Adrenal gland (tissue), 19 donors: ENCODE measurements around the gene JAKMIP2. TPM values are rescaled to one million over a fixed set of nuclear protein-coding genes. Genes with fewer than 3 reads are reported as not detected.
"Not testable (repeated sequence)": the region's sequence is repeated elsewhere in the genome, so short reads cannot be mapped to it uniquely, and the experiment has no call there.

Experiments
- DNase-seq, 7 donors: peaks; one replicate each; pipeline ENCODE4 v3.0.0-alpha.2; 2019 to 2020
- H3K27ac ChIP-seq, 5 donors: fragments of 200-600 bp; sonication (generic) in 4 of 5; 1 replicate in 3 of 5; 2 replicates in 2 of 5; pipeline versions ENCODE4 v1.5.1 to v1.8.0; 2016 to 2020; ENCODE audit warnings: mild to moderate bottlenecking in 1 of 5
- H3K27me3 ChIP-seq: fragments of 200-600 bp; 2 replicates; pipeline ENCODE4 v1.8.0; 2021
- H3K36me3 ChIP-seq, 2 donors: fragments of 200-600 bp; replicated peaks in 1 of 2; 1 replicate in 1 of 2; 2 replicates in 1 of 2; pipeline versions ENCODE4 v1.5.1 to v1.8.0; 2018 to 2022
- H3K4me1 ChIP-seq, 2 donors: fragments of 200-600 bp; replicated peaks in 1 of 2; 1 replicate in 1 of 2; 2 replicates in 1 of 2; pipeline versions ENCODE4 v1.5.1 to v1.8.0; 2018 to 2021
- H3K4me3 ChIP-seq, 4 donors: fragments of 200-600 bp; sonication (generic) in 3 of 4; one replicate each; pipeline ENCODE4 v1.5.1; 2016 to 2018
- H3K9me3 ChIP-seq, 3 donors: fragments of 200-600 bp; sonication (generic) in 1 of 3; replicated peaks in 1 of 3; 1 replicate in 2 of 3; 2 replicates in 1 of 3; pipeline versions ENCODE4 v1.5.1 to v1.8.0; 2016 to 2021
- CTCF ChIP-seq, 6 experiments: fragments of 450-650 bp in 4 of 6; fragments of 200-600 bp in 2 of 6; sonication (generic) in 1 of 6; IDR thresholded peaks; 1 replicate in 5 of 6; 2 replicates in 1 of 6; pipeline versions ENCODE4 v1.5.1 to v1.8.0; 2016 to 2021; ENCODE audit warnings: antibody characterized with exemption in 6 of 6, mild to moderate bottlenecking in 2 of 6, moderate library complexity in 1 of 6
- POLR2A ChIP-seq, 2 donors: fragments of 450-650 bp; IDR thresholded peaks; one replicate each; pipeline ENCODE4 v1.6.1; 2017; ENCODE audit warnings: antibody characterized with exemption in 2 of 2, mild to moderate bottlenecking in 2 of 2, moderate library complexity in 1 of 2
- WGBS, 4 donors: extraction: QIAGEN DNeasy Blood & Tissue Kit in 2 of 4; methylation state at CpG; one replicate each; pipeline versions ENCODE4 v1.1.5 to v1.1.7; 2013 to 2017; 5-methylcytosine and 5-hydroxymethylcytosine counted together
- intact Hi-C, 2 donors: fragments of 100-400 bp; cut with DNase I; formaldehyde crosslinking; loops; one replicate each; pipeline versions ENCODE4 v1.14.1 to v1.15.0; 2022 to 2023
- long read RNA-seq, 10 donors: library from polyadenylated mRNA in 3 of 10; unstranded in 2 of 10; stranded (forward) in 1 of 10; transcript quantifications; one replicate each; pipeline ENCODE4 v2.0.0 and lab custom pipeline, GENCODE V29; 2021 to 2026
- polyA plus RNA-seq, 3 donors: library from polyadenylated mRNA; stranded (reverse); fragments of 200-250 nt in 2 of 3; fragments of 350-450 nt in 1 of 3; fragmentation: Illumina TruSeq in 1 of 3; extraction: RNeasy Lipid Tissue Mini Kit (QIAGEN cat#74804) in 1 of 3; gene quantifications; one replicate each; pipeline ENCODE4 v1.2.3, GENCODE V29; 2013 to 2014
- total RNA-seq, 9 donors: library from RNA; depleted of rRNA in 4 of 9; stranded (reverse); fragments of >200 nt in 4 of 9; fragments of 120-200 nt in 1 of 9; fragmentation: NEBNext Ultra II Directional in 1 of 9; extraction: Animal tissue kit (Norgen Biotek cat#: 25700) in 1 of 9; gene quantifications; one replicate each; pipeline versions ENCODE4 v1.1.0 to v1.2.4, GENCODE V29; 2013 to 2023
- donor health status: healthy with polysubstance abuse.
- donor health status: Bipolar disorder and iron deficiency.
- donor health status: DM: yes; HTN: yes; CAD: no.
- donor health status: DM: no; HTN: no; CAD: no.
- donor health status: DM: no; HTN: no; CAD: no.
- donor health status: DM: yes; HTN: yes; CAD: no.

JAKMIP2 gene
- total RNA-seq (10 to 100 TPM in 2 of 9 donors, 1 to 10 TPM in 6, under 1 TPM in 1; 0.87 to 56.8 (median 4.3) TPM), polyA plus RNA-seq (10 to 100 TPM in 1 of 3 donors, 1 to 10 TPM in 1, under 1 TPM in 1; 0.71 to 24.9 (median 1.6) TPM)
- long read RNA-seq, donor 1, full-length matches to known transcripts, result 2 of 16 reads
- long read RNA-seq, donor 1, partial matches to known transcripts, result 6 of 16 reads
- long read RNA-seq, donor 1, other reads (novel, unspliced or antisense), result 8 of 16 reads
- long read RNA-seq, donor 2, full-length matches to known transcripts, result 2 of 10 reads
- long read RNA-seq, donor 2, partial matches to known transcripts, result 0 of 10 reads
- long read RNA-seq, donor 2, other reads (novel, unspliced or antisense), result 8 of 10 reads
- long read RNA-seq, donor 3, full-length matches to known transcripts, result 4 of 19 reads
- long read RNA-seq, donor 3, partial matches to known transcripts, result 15 of 19 reads
- long read RNA-seq, donor 3, other reads (novel, unspliced or antisense), result 0 of 19 reads
- long read RNA-seq, donor 4, full-length matches to known transcripts, result 1 of 6 reads
- long read RNA-seq, donor 4, partial matches to known transcripts, result 3 of 6 reads
- long read RNA-seq, donor 4, other reads (novel, unspliced or antisense), result 2 of 6 reads
- long read RNA-seq, donor 5, full-length matches to known transcripts, result 1 of 1 reads
- long read RNA-seq, donor 5, partial matches to known transcripts, result 0 of 1 reads
- long read RNA-seq, donor 5, other reads (novel, unspliced or antisense), result 0 of 1 reads
- long read RNA-seq, donor 6, full-length matches to known transcripts, result 1 of 7 reads
- long read RNA-seq, donor 6, partial matches to known transcripts, result 6 of 7 reads
- long read RNA-seq, donor 6, other reads (novel, unspliced or antisense), result 0 of 7 reads
- long read RNA-seq, donor 7, result 0 reads
- long read RNA-seq, donor 8, full-length matches to known transcripts, result 3 of 33 reads
- long read RNA-seq, donor 8, partial matches to known transcripts, result 21 of 33 reads
- long read RNA-seq, donor 8, other reads (novel, unspliced or antisense), result 9 of 33 reads
- long read RNA-seq, donor 9, full-length matches to known transcripts, result 3 of 15 reads
- long read RNA-seq, donor 9, partial matches to known transcripts, result 12 of 15 reads
- long read RNA-seq, donor 9, other reads (novel, unspliced or antisense), result 0 of 15 reads
- long read RNA-seq, donor 10, result 0 reads

- H3K36me3 ChIP-seq, result no peaks in the 10 kb centered on the region
- intact Hi-C loops, result no loop called here
- DNase-seq, result peak; percentile 72 to 94 (median 87)
- peak within 1 kb of the TSS in 2 of 4 donors; percentile 10 to 38 for H3K4me3 ChIP-seq
- H3K4me1 ChIP-seq, result no peaks in the 10 kb centered on the region
- H3K27ac ChIP-seq, result peak within 1 kb of the TSS in 2 of 5 donors; percentile 23 to 45
- WGBS, 4 donors, result 1 to 4% (median 3%) methylated on average over 13 to 19 of the region's 19 CpGs
- no peaks in the 10 kb centered on the region for H3K27me3 ChIP-seq
- TF ChIP-seq CTCF (IDR thresholded peaks at IDR 0.05), result no peak
- TF ChIP-seq POLR2A (IDR thresholded peaks at IDR 0.05), result peak; percentile 48 to 62
- no peaks in the 10 kb centered on the region for H3K9me3 ChIP-seq
Observed at GRCh38 chr5:147782110-147783028, at the start of gene JAKMIP2. JAKMIP2 (minus strand) TSS chr5:147782728; CDS start chr5:147671806, 110,922 bp downstream.

- no peaks in the 10 kb centered on the region for H3K27me3 ChIP-seq
- no peaks in the 10 kb centered on the region for H3K36me3 ChIP-seq
- no peak within 1 kb of the TSS for H3K4me3 ChIP-seq
- no peak for DNase-seq
- H3K27ac ChIP-seq, result no peak within 1 kb of the TSS
- 79 to 95% (median 92%) methylated on average over 3 of the region's 3 CpGs for WGBS, 4 donors
- no peaks in the 10 kb centered on the region for H3K9me3 ChIP-seq
- H3K4me1 ChIP-seq, result no peaks in the 10 kb centered on the region
- intact Hi-C loops, result no loop called here
- TF ChIP-seq POLR2A (IDR thresholded peaks at IDR 0.05) (no peak), CTCF (IDR thresholded peaks at IDR 0.05) (no peak)
Observed at GRCh38 chr5:147831465-147831864, 48.9 kb upstream of the JAKMIP2 start, which contains the start of gene SPINK1. SPINK1 (minus strand) TSS chr5:147831671; CDS start chr5:147831577, 94 bp downstream.

- no peak for DNase-seq
- Histone ChIP-seq H3K9me3 (no peaks in the 10 kb centered on the region), H3K27me3 (no peaks in the 10 kb centered on the region), H3K36me3 (no peaks in the 10 kb centered on the region), H3K27ac (no peak overlapping the region), H3K4me3 (no peak overlapping the region), H3K4me1 (no peaks in the 10 kb centered on the region)
- intact Hi-C loops, result no loop called here
- TF ChIP-seq POLR2A (IDR thresholded peaks at IDR 0.05), result no peak
- no peak for TF ChIP-seq CTCF (IDR thresholded peaks at IDR 0.05)
Observed at GRCh38 chr5:147830035-147830434, 47.5 kb upstream of the JAKMIP2 start.

- H3K36me3 ChIP-seq, H3K9me3 ChIP-seq, H3K4me3 ChIP-seq, H3K4me1 ChIP-seq, DNase-seq, intact Hi-C loops, H3K27me3 ChIP-seq, H3K27ac ChIP-seq: not testable (repeated sequence)
- WGBS, 4 donors, result 84 to 97% (median 90%) methylated on average over 5 of the region's 5 CpGs
Observed at GRCh38 chr5:147827017-147827416, 44.5 kb upstream of the JAKMIP2 start.
